Lower leg skin (tissue), 4 donors: ENCODE measurements around the gene IP6K3. TPM values are rescaled to one million over a fixed set of nuclear protein-coding genes. Genes with fewer than 3 reads are reported as not detected.

Source experiments
- DNase-seq, 2 donors: peaks; one replicate each; pipeline ENCODE4 v3.0.0-alpha.2; 2019; ENCODE audit warnings: low spot score in 2 of 2
- H3K4me3 ChIP-seq: fragments of 200-600 bp; sonication (generic); 2 replicates; pipeline ENCODE4 v1.5.1; 2017; ENCODE audit warnings: mild to moderate bottlenecking, low read depth; ENCODE audit not compliant: poor library complexity, severe bottlenecking
- POLR2A ChIP-seq, 2 donors: fragments of 450-650 bp; IDR thresholded peaks; one replicate each; pipeline ENCODE4 v1.6.1; 2016 to 2017; ENCODE audit warnings: antibody characterized with exemption in 2 of 2, mild to moderate bottlenecking in 1 of 2, moderate library complexity in 1 of 2
- WGBS, 2 donors: methylation state at CpG; one replicate each; pipeline ENCODE4 v1.1.5; 2018; 5-methylcytosine and 5-hydroxymethylcytosine counted together
- intact Hi-C: fragments of 100-400 bp; cut with DNase I; formaldehyde crosslinking; loops from one replicate; pipeline ENCODE4 v1.15.0; 2023; ENCODE audit warnings: low total_unique reads
- total RNA-seq, 4 donors: library from RNA; depleted of rRNA; stranded (reverse); fragments of >200 nt; gene quantifications; one replicate each; pipeline ENCODE4 v1.1.0, GENCODE V29; 2016
- TF ChIP-seq, protein P1 (sequence below), 3 donors: fragments of 450-650 bp; IDR thresholded peaks; one replicate each; pipeline ENCODE4 v1.5.1; 2016; ENCODE audit warnings: antibody characterized with exemption in 3 of 3, mild to moderate bottlenecking in 3 of 3, moderate library complexity in 2 of 3

IP6K3 gene
- total RNA-seq, 4 donors from 2014 or later: 0.45 TPM; not detected in 3

DNA sequence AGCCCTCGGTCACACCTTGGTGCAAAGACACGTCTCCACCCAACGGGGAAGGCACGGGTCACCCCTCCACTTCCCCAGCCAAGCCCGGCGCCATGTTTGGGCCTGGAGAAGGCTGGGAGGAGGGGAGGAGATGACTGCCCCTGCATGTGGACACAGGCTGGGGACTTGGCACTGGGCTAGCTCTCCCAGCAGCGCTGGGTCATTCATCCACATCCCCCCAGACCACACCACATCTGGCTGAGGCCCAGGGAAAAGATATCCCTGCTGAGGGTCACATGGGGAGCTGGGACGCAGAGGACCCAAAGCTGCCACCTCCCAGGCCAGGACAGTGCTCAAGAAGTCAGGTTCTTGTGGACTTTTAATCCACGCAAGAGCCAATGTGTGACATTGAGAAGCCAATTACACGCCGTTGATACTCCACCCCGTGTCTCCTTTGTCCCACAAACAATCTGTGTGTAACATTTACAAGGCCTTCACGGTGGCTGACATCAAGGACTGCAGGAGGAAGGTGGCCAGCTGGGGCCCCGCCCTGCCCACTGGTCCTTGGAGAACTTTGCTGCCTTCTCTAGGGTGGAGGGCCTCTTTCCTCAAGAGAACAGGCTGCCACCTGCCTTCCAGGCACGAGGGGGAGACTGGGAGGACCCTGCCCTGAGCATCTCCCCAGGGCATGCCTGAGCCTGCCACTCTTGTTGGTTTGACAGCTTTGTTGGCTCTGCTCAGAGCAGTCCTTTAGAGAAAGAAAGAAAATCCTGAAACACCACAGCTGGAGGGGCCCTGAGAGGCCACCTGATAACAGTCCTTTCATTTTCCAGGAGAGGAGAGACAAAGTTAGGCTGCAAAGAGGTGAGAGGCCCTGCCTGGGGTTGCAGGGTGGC is 5.3 kb upstream of the IP6K3 start:
- intact Hi-C loops: no loop called here
- H3K4me3 ChIP-seq: no peak overlapping the region
- no peak for DNase-seq
- TF ChIP-seq, protein P1, sequence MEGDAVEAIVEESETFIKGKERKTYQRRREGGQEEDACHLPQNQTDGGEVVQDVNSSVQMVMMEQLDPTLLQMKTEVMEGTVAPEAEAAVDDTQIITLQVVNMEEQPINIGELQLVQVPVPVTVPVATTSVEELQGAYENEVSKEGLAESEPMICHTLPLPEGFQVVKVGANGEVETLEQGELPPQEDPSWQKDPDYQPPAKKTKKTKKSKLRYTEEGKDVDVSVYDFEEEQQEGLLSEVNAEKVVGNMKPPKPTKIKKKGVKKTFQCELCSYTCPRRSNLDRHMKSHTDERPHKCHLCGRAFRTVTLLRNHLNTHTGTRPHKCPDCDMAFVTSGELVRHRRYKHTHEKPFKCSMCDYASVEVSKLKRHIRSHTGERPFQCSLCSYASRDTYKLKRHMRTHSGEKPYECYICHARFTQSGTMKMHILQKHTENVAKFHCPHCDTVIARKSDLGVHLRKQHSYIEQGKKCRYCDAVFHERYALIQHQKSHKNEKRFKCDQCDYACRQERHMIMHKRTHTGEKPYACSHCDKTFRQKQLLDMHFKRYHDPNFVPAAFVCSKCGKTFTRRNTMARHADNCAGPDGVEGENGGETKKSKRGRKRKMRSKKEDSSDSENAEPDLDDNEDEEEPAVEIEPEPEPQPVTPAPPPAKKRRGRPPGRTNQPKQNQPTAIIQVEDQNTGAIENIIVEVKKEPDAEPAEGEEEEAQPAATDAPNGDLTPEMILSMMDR (IDR thresholded peaks at IDR 0.05): no peak
- TF ChIP-seq POLR2A (IDR thresholded peaks at IDR 0.05): no peak
- 78 to 79% methylated on average over 15 of the region's 15 CpGs for WGBS, 2 donors

DNA sequence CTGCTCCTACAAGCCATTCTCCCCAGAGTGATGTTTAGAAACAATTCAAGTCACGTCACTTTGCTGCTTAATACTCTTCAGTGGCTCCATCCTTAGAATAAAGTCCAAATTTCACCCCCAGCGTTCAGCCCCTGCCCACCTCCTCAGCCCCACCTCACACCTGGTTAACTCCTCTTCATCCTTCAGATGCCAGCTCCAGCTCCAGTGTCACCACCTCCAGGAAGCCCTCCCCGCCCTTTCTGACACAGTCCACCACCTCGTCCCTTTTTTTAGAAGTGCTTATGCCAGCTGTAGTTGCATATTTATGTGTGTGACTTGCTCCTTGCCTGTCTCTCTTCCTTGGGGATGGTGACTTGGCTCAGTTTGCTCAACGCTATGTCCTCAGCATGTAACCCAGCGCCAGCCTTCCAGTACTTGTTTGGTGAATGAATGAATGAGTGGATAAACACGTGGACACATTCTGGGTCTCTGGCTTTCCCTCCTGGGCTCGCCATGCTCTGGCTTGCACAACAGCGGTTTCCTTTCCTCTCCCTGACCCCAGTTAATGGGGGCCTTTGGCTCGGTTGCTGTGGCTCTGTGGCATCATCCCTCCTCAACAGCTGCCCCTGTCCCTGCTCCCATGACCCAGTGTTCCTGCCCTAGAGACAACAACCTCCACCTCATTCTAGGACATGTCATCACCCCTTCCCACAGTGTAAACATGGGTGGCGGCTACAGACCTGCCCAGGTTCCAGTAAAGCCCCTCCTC is 3.7 kb upstream of the IP6K3 start:
- intact Hi-C loops: no loop called here

DNA sequence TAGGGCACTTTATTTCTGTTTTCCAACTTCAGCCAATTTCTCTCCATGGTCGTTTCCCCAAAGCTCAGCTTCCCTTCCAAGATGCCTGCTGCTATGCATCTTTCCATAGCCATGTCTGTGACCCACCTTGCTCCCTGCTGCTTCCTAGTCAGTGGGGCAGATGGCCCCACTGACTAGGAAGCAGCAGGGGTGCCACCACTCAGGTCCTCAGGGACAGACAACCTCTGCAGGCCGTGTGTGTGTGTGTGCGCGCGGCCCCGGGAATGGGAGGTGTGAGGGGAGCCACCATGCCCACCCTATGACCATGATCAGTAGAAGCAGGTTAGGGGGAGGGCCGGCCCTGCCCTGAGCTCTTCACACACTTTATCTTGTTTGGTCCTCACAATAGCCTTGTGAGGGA is 2.7 kb upstream of the IP6K3 start:
- DNase-seq: no peak
- no peak overlapping the region for H3K4me3 ChIP-seq
- WGBS, 2 donors: 80 to 83% methylated on average over 7 of the region's 7 CpGs
- intact Hi-C loops: loop anchor here (10.0 kb wide), 1 partner anchor 405 kb away; no protein-coding TSS in a partner anchor
- TF ChIP-seq, protein P1 (IDR thresholded peaks at IDR 0.05): no peak
- no peak for TF ChIP-seq POLR2A (IDR thresholded peaks at IDR 0.05)

More for the DNA sequence above, 3.7 kb upstream of the IP6K3 start:
- no peak for DNase-seq
- no peak for TF ChIP-seq POLR2A (IDR thresholded peaks at IDR 0.05)
- TF ChIP-seq, protein P1 (IDR thresholded peaks at IDR 0.05): no peak
- 59 to 68% methylated on average over 11 of the region's 11 CpGs for WGBS, 2 donors
- H3K4me3 ChIP-seq: no peak overlapping the region

DNA sequence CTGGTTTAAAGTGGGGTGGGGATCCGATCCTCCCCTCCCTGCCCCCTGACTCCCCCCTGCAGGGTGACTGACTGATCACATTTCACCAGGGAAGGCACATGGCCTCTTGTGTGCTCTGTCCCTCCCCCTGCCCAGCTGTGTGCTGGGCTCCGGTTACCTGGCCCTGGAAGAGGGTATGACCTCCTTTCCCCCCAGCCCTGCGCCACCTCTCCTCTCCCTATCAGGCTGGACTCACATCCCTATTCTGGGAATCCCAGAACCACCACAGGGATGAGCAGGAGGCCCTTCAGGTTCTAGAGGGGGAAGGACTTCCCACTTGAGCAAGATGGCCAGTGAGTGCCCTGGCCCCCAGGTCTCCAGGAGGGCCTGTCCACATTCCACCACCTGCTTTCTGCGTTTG is 2.1 kb upstream of the IP6K3 start:
- WGBS, 2 donors: 78 to 83% methylated on average over 4 of the region's 4 CpGs
- TF ChIP-seq, protein P1 (IDR thresholded peaks at IDR 0.05): no peak
- TF ChIP-seq POLR2A (IDR thresholded peaks at IDR 0.05): no peak
- intact Hi-C loops: loop anchor here (10.0 kb wide), 1 partner anchor 406 kb away; no protein-coding TSS in a partner anchor
- H3K4me3 ChIP-seq: no peak overlapping the region
- DNase-seq: no peak

DNA sequence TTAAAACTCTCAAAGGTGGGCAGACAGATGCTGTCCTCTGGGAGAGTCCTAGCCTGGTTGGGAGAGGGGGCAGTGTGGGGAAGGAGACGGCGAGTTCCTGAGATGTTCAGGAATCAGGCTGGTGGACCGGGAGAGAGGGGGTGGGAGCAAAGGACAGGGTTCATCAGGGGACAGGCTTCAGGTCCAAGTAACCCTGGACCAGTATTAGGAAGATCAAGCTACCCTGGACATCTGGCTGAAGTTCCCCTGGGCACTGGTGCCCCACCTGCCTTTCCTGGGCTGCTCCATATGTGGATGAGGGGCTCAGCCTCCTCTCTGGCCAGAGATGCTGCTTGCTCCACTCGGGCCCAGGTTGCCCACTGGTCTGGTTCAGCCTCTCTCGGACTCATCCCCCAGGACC is 1.1 kb upstream of the IP6K3 start:
- DNase-seq: no peak
- 92 to 95% methylated on average over 5 of the region's 5 CpGs for WGBS, 2 donors
- intact Hi-C loops: loop anchor here (10.0 kb wide), 1 partner anchor 407 kb away; no protein-coding TSS in a partner anchor
- H3K4me3 ChIP-seq: no peak overlapping the region
- no peak for TF ChIP-seq POLR2A (IDR thresholded peaks at IDR 0.05)
- TF ChIP-seq, protein P1 (IDR thresholded peaks at IDR 0.05): no peak
